ENCODE data around the gene FAU.

Gene FAU

DNA sequence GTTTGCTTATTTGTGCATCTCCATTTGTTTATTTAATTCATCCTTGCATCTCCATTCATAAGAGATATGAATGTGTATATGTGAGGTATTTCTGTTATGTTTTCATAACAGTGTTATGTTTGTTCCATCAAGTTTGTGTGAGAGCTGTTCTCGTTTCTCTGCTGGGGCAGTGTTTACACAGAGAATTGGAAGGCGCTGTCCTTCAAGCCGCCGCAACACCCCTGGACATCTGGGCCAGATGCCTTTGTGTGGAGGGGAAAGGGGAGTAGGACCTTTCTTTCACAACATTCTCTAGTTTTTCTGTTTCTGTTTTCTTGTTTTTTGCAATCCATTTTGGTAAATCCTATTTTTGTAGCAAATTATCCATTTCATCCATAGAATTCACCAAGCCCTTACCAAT, 17.3 kb downstream of the FAU start:
- ChIA-PET CTCF (interaction anchor here (8.8 kb wide), 1 partner anchor 7 kb away, joined by 110 read pairs; the partner anchor contains the start of gene TM7SF2), POLR2A (interaction anchor here (0.6 to 4.1 kb wide), 3 partner anchors 7 to 30 kb away, joined by 6 to 12 read pairs (median 6); partner anchors contain the start of genes FAU, MRPL49 and TM7SF2)
- TF ChIP-seq KLF17 (tag by site-specific recombination; IDR thresholded peaks at IDR 0.05) (no peak), SALL2 (tag by site-specific recombination; IDR thresholded peaks at IDR 0.05; ENCODE audit: borderline replicate concordance) (no peak), ZNF24 (tag by site-specific recombination; IDR thresholded peaks at IDR 0.05) (no peak), ZNF560 (tag by site-specific recombination; IDR thresholded peaks at IDR 0.05; ENCODE audit: borderline replicate concordance) (no peak), ZNF121 (tag by site-specific recombination; IDR thresholded peaks at IDR 0.05) (no peak), ZNF169 (tag by site-specific recombination; IDR thresholded peaks at IDR 0.05) (no peak), ZNF184 (tag by site-specific recombination; IDR thresholded peaks at IDR 0.05) (no peak), KLF8 (tag by site-specific recombination; IDR thresholded peaks at IDR 0.05) (no peak), ZNF521 (tag by site-specific recombination; IDR thresholded peaks at IDR 0.05) (no peak), ZNF670 (tag by site-specific recombination; IDR thresholded peaks at IDR 0.05; ENCODE audit: low read depth) (no peak)
- TF ChIP-seq, protein P1, sequence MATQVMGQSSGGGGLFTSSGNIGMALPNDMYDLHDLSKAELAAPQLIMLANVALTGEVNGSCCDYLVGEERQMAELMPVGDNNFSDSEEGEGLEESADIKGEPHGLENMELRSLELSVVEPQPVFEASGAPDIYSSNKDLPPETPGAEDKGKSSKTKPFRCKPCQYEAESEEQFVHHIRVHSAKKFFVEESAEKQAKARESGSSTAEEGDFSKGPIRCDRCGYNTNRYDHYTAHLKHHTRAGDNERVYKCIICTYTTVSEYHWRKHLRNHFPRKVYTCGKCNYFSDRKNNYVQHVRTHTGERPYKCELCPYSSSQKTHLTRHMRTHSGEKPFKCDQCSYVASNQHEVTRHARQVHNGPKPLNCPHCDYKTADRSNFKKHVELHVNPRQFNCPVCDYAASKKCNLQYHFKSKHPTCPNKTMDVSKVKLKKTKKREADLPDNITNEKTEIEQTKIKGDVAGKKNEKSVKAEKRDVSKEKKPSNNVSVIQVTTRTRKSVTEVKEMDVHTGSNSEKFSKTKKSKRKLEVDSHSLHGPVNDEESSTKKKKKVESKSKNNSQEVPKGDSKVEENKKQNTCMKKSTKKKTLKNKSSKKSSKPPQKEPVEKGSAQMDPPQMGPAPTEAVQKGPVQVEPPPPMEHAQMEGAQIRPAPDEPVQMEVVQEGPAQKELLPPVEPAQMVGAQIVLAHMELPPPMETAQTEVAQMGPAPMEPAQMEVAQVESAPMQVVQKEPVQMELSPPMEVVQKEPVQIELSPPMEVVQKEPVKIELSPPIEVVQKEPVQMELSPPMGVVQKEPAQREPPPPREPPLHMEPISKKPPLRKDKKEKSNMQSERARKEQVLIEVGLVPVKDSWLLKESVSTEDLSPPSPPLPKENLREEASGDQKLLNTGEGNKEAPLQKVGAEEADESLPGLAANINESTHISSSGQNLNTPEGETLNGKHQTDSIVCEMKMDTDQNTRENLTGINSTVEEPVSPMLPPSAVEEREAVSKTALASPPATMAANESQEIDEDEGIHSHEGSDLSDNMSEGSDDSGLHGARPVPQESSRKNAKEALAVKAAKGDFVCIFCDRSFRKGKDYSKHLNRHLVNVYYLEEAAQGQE (tag by site-specific recombination; IDR thresholded peaks at IDR 0.05): no peak
- Histone ChIP-seq H3K9me3 (ENCODE audit: control insufficient read depth, insufficient read depth, low read depth, low read length) (no peaks in the 10 kb centered on the region), H3K4me3 (ENCODE audit: low read depth, low read length) (no peak overlapping the region), H3K36me3 (ENCODE audit: control insufficient read depth in 2 of 2, insufficient read depth in 1 of 2, low read length in 2 of 2) (peaks cover 0 to 29% of the 10 kb centered on the region in 2 experiments; a peak in 2 of 3 replicates), H3K4me1 (ENCODE audit: control insufficient read depth, insufficient read depth, low read length) (peaks cover 23% of the 10 kb centered on the region), H3K27ac (ENCODE audit: extremely low read depth, low read depth, low read length) (no peak overlapping the region)

DNA sequence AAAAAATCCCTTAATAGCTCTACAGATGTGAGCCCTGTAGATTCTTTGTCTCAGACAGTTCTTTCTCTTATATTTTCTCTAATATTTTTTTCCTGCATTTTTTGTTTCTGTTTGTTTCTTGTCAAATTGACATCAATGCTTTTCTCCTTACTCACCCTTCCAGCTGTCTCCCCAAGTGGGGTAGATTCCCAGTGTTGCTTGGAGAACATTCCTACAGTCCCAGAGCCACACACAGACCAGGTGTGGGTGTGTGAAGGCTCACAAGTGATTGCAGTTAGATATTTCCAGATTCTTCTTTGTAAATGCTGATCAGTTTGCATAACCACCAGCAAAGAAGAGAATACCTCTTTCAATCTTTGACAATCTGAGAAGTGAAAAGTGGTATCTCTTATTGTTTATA, 18.5 kb downstream of the FAU start:
- H3K27ac ChIP-seq (ENCODE audit: extremely low read depth, low read depth, low read length): no peak overlapping the region
- H3K9me3 ChIP-seq (ENCODE audit: control insufficient read depth, insufficient read depth, low read depth, low read length): no peaks in the 10 kb centered on the region
- peaks cover 23% of the 10 kb centered on the region for H3K4me1 ChIP-seq (ENCODE audit: control insufficient read depth, insufficient read depth, low read length)
- H3K36me3 ChIP-seq (ENCODE audit: control insufficient read depth in 2 of 2, insufficient read depth in 1 of 2, low read length in 2 of 2): peaks cover 0 to 21% of the 10 kb centered on the region in 2 experiments; a peak in 2 of 3 replicates
- CTCF ChIA-PET: interaction anchor here (0.6 to 8.8 kb wide), 5 partner anchors 9 to 244 kb away, joined by 3 to 110 read pairs (median 3); partner anchors contain the start of gene TM7SF2
- no peak overlapping the region for H3K4me3 ChIP-seq (ENCODE audit: low read depth, low read length)
- TF ChIP-seq ZSCAN4 (tag by site-specific recombination; IDR thresholded peaks at IDR 0.05) (no peak), ZNF175 (tag by site-specific recombination; IDR thresholded peaks at IDR 0.05) (no peak), ZBTB7A (tag by site-specific recombination; IDR thresholded peaks at IDR 0.05; ENCODE audit: low read depth) (no peak), GLIS1 (tag by site-specific recombination; IDR thresholded peaks at IDR 0.05) (peak; percentile 14; the same call in 1 of the 2 replicates), ZFP3 (tag by site-specific recombination; IDR thresholded peaks at IDR 0.05; ENCODE audit: low read depth) (no peak)
- POLR2A ChIA-PET: interaction anchor here (0.7 to 4.1 kb wide), 3 partner anchors 8 to 14 kb away, joined by 4 to 12 read pairs (median 4); partner anchors contain the start of genes TM7SF2 and ZNHIT2

All from HEK293 (cell line).